ENCODE measurements around the gene PDE7B.

DNA sequence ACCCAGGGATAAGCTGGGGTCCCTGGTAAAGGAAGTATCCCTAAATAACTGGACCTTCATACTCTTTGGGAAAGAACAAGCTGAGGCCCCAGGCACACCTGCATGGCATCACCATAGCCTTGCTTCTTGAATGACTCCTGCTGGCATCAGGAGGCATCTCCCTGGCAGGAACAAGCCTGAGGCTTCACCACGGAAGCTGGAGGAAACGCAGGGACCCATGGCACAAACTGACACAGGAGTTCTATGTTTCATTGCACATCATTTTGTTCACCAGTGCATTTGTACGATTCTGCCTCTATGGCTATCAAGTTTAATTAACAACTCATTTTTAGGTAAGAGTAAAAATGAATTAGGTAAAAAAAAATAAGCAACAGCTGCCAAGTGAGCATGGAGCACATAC lies 619 bp upstream of the PDE7B start:
- no peak for TF ChIP-seq TAF1 (IDR thresholded peaks at IDR 0.05; ENCODE audit: borderline replicate concordance, insufficient read depth, low read length)
- no peak for TF ChIP-seq SIN3A (IDR thresholded peaks at IDR 0.05; ENCODE audit: borderline replicate concordance, insufficient read depth, low read length)

Data from PFSK-1 (cell line).